ENCODE data around the gene CDH2.

- TF ChIP-seq CTCF (IDR thresholded peaks at IDR 0.05) = no peak
- TF ChIP-seq POLR2A (IDR thresholded peaks at IDR 0.05) = no peak
- no peak for TF ChIP-seq POLR2AphosphoS5 (IDR thresholded peaks at IDR 0.05; ENCODE audit: insufficient read depth in 1 of 2, low read depth in 1 of 2)
These were observed 63.5 kb downstream of the CDH2 start for GRCh38 chr18:28113271-28114029.
